LNCAP (cell line): ENCODE data around the gene IGF2R.

ENCODE experiments used
- CTCF ChIP-seq: fragments of 450-650 bp; IDR thresholded peaks from 2 replicates; pipeline ENCODE4 v1.5.1; 2017; ENCODE audit warnings: mild to moderate bottlenecking

The IGF2R gene

GRCh38 chr6:159934181-159934580, 34.7 kb upstream of the IGF2R start:
- no peak for TF ChIP-seq CTCF

- no peak for TF ChIP-seq CTCF
Observed at GRCh38 chr6:159935065-159935464, 33.8 kb upstream of the IGF2R start.

- no peak for TF ChIP-seq CTCF
Observed at GRCh38 chr6:159935633-159936032, 33.2 kb upstream of the IGF2R start.

- no peak for TF ChIP-seq CTCF
Observed at GRCh38 chr6:159939591-159940016, 29.3 kb upstream of the IGF2R start.

GRCh38 chr6:159941286-159942113, 27.4 kb upstream of the IGF2R start:
- peak; percentile 45; the same call in 1 of the 2 replicates for TF ChIP-seq CTCF

- no peak for TF ChIP-seq CTCF
Observed at GRCh38 chr6:159943101-159943632, 25.7 kb upstream of the IGF2R start.

GRCh38 chr6:159943968-159944598, 24.8 kb upstream of the IGF2R start:
- TF ChIP-seq CTCF, result no peak
